ENCODE data around the gene UFL1.

DNA sequence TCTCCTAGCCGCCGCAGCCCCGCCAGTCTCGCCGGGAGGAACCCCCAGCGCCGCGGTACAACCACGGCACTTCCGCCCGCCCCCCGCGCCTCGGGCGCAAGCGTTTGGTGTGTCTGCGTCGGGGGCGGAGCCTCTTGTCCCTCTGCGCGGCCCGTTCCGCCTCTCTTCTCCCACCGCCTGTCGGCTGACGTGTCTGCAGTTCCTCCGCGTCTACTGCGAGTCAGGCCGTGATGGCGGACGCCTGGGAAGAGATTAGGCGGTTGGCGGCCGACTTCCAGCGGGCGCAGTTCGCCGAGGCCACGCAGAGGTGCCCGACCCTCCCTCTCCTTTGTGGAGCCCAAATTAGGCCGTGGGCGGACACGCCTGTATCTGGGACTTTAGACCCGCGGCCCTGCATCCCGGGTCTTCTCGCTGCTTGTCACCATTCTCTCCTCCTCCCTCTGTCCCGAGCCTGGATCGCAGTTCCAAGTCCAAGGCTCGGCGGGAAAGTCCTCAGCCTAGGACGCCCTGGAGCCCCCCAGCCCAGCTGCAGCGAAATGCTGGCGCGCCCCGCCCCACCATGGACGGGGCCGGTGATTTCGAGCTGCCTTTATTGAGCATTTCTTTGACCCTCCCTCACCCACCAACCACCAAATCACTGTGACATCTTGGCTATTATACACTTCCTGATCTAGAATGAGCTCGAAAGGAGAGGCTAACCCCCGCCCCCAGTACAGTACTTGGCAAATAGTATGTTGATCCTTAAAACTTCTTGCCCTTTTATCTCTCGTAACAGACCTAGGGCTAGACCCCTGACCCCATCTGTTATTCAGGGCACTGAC is at the start of gene UFL1:
- TF ChIP-seq, protein P1, sequence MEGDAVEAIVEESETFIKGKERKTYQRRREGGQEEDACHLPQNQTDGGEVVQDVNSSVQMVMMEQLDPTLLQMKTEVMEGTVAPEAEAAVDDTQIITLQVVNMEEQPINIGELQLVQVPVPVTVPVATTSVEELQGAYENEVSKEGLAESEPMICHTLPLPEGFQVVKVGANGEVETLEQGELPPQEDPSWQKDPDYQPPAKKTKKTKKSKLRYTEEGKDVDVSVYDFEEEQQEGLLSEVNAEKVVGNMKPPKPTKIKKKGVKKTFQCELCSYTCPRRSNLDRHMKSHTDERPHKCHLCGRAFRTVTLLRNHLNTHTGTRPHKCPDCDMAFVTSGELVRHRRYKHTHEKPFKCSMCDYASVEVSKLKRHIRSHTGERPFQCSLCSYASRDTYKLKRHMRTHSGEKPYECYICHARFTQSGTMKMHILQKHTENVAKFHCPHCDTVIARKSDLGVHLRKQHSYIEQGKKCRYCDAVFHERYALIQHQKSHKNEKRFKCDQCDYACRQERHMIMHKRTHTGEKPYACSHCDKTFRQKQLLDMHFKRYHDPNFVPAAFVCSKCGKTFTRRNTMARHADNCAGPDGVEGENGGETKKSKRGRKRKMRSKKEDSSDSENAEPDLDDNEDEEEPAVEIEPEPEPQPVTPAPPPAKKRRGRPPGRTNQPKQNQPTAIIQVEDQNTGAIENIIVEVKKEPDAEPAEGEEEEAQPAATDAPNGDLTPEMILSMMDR (IDR thresholded peaks at IDR 0.05; ENCODE audit: low read length): no peak
- TF ChIP-seq EZH2phosphoT487 (IDR thresholded peaks at IDR 0.05; ENCODE audit: low read length): no peak
